Psoas muscle (tissue), 8 donors: ENCODE results near the gene INTS1. TPM values are rescaled to one million over a fixed set of nuclear protein-coding genes. Genes with fewer than 3 reads are reported as not detected.

ENCODE experiments used
- ATAC-seq, 4 donors: fragments of 200-7000 bp; cut with Tn5 transposase; one replicate each; pipeline ENCODE4 v1.9.1; 2020; ENCODE audit warnings: moderate library complexity in 3 of 4, mild to moderate bottlenecking in 2 of 4
- DNase-seq, 2 donors: peaks; one replicate each; pipeline ENCODE4 v3.0.0-alpha.2; 2020
- H3K27ac ChIP-seq: fragments of 200-600 bp; one replicate; pipeline ENCODE4 v1.8.0; 2022
- H3K27me3 ChIP-seq, 3 donors: fragments of 200-600 bp in 1 of 3; one replicate each; pipeline versions ENCODE4 v1.6.1 to v1.8.0; 2013 to 2022; ENCODE audit warnings: low read length in 2 of 3, mild to moderate bottlenecking in 2 of 3, moderate library complexity in 1 of 3; ENCODE audit not compliant: insufficient read depth in 3 of 3
- H3K36me3 ChIP-seq, 2 donors: fragments of 200-600 bp in 1 of 2; one replicate each; pipeline versions ENCODE4 v1.6.1 to v1.8.0; 2013 to 2022; ENCODE audit warnings: low read depth in 1 of 2, mild to moderate bottlenecking in 1 of 2, moderate library complexity in 1 of 2; ENCODE audit not compliant: insufficient read depth in 1 of 2
- H3K4me1 ChIP-seq: fragments of 200-600 bp; one replicate; pipeline ENCODE4 v1.8.0; 2022
- H3K4me3 ChIP-seq: fragments of 200-600 bp; one replicate; pipeline ENCODE4 v1.8.0; 2022; ENCODE audit warnings: mild to moderate bottlenecking
- H3K9me3 ChIP-seq: fragments of 200-600 bp; one replicate; pipeline ENCODE4 v1.8.0; 2022
- CTCF ChIP-seq: fragments of 200-600 bp; IDR thresholded peaks from one replicate; pipeline ENCODE4 v1.8.0; 2022; ENCODE audit warnings: antibody characterized with exemption
- WGBS, 3 donors: extraction: QIAGEN DNeasy Blood & Tissue Kit; methylation state at CpG; one replicate each; pipeline versions ENCODE4 v1.1.6 to v1.1.7; 2013; 5-methylcytosine and 5-hydroxymethylcytosine counted together
- intact Hi-C, 2 donors: fragments of 100-400 bp; cut with DNase I; formaldehyde crosslinking; loops; one replicate each; pipeline versions ENCODE4 v1.11.0 to v1.14.2; 2022
- polyA plus RNA-seq, 3 donors: library from polyadenylated mRNA; stranded (reverse); fragments of 200-250 nt; gene quantifications; one replicate each; pipeline ENCODE4 v1.2.3, GENCODE V29; 2013
- total RNA-seq, 4 donors: library from RNA; stranded (reverse); fragmentation: NEBNext Ultra II Directional in 2 of 4; extraction: Animal tissue kit (Norgen Biotek cat#: 25700) in 2 of 4; gene quantifications; one replicate each; pipeline versions ENCODE4 v1.2.1 to v1.2.4, GENCODE V29; 2021 to 2023
- donor health status: healthy with polysubstance abuse.
- donor health status: DM: no; HTN: no; CAD: no; lungs with moderate emphysema.
- donor health status: Bipolar disorder and iron deficiency.
- donor health status: healthy.
- donor health status: DM: yes; HTN: yes; CAD: no.
- donor health status: DM: no; HTN: no; CAD: no.
- donor health status: DM: no; HTN: no; CAD: no.
- donor health status: DM: yes; HTN: yes; CAD: no.

Gene INTS1
- total and polyA plus RNA-seq, 7 donors, result 38.8 to 77.6 (median 64.0) TPM

DNA sequence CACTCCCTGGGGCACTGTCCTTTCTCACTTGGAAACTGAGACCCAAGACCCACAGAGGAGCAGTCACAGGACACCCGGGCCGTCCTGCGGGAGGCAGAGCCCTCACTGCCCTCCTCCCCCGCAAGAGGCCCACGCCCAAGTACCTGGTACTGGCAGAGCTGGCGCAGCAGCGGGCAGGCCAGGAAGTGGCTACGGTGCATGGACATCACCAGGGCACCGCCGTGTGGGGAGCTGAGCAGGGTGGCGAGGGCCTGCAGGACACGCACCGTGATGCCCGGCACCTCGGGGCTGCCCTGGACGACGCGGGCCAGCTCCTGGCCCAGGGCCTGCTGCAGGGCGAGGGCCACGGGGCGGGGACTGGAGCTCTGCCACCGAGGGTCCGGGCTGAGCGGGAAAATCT is 24.9 kb downstream of the INTS1 start:
- no peaks in the 10 kb centered on the region for H3K4me1 ChIP-seq
- no peak for ATAC-seq
- intact Hi-C loops, result loop anchor here in 1 of 2 donors (2.0 to 10.0 kb wide), 2 partner anchors 16 to 254 kb away; no protein-coding TSS in a partner anchor

GRCh38 chr7:1478480-1478879 is 25.7 kb downstream of the INTS1 start:
- ATAC-seq (no peak), DNase-seq (no peak)
- H3K4me3 ChIP-seq, result no peak overlapping the region
- no peak overlapping the region for H3K27ac ChIP-seq
- intact Hi-C loops, result loop anchor here in 1 of 2 donors (2.0 to 10.0 kb wide), 2 partner anchors 16 to 254 kb away; no protein-coding TSS in a partner anchor
- 89 to 94% (median 92%) methylated on average over 15 to 19 of the region's 19 CpGs for WGBS, 3 donors
- no peaks in the 10 kb centered on the region for H3K9me3 ChIP-seq
- no peaks in the 10 kb centered on the region for H3K4me1 ChIP-seq
- no peak for TF ChIP-seq CTCF
- H3K36me3 ChIP-seq, result peaks cover 5 to 100% of the 10 kb centered on the region in 2 donors
- no peaks in the 10 kb centered on the region for H3K27me3 ChIP-seq

More for the DNA sequence above, 24.9 kb downstream of the INTS1 start:
- no peak overlapping the region for H3K4me3 ChIP-seq
- DNase-seq, result no peak
- H3K9me3 ChIP-seq, result no peaks in the 10 kb centered on the region
- H3K27ac ChIP-seq, result no peak overlapping the region
- WGBS, 3 donors, result 81 to 89% (median 82%) methylated on average over 21 to 24 of the region's 24 CpGs
- H3K27me3 ChIP-seq, result no peaks in the 10 kb centered on the region
- no peak for TF ChIP-seq CTCF
- peaks cover 5 to 100% of the 10 kb centered on the region in 2 donors for H3K36me3 ChIP-seq

- DNase-seq, result no peak
- ATAC-seq, result no peak
- Histone ChIP-seq H3K4me3 (no peak overlapping the region), H3K27me3 (no peaks in the 10 kb centered on the region), H3K9me3 (no peaks in the 10 kb centered on the region), H3K27ac (no peak overlapping the region), H3K36me3 (peaks cover 7 to 100% of the 10 kb centered on the region in 2 donors), H3K4me1 (no peaks in the 10 kb centered on the region)
- intact Hi-C loops, result loop anchor here in 1 of 2 donors (10.0 kb wide), 1 partner anchor 252 kb away; no protein-coding TSS in a partner anchor
- no peak for TF ChIP-seq CTCF
- 89 to 95% (median 92%) methylated on average over 13 to 15 of the region's 15 CpGs for WGBS, 3 donors
These were observed 27.3 kb downstream of the INTS1 start for GRCh38 chr7:1476859-1477258.

- no peak for DNase-seq
- 89 to 93% (median 90%) methylated on average over 20 to 22 of the region's 22 CpGs for WGBS, 3 donors
- peaks cover 7 to 100% of the 10 kb centered on the region in 2 donors for H3K36me3 ChIP-seq
These were observed 28.2 kb downstream of the INTS1 start for GRCh38 chr7:1475991-1476390.

More at GRCh38 chr7:1475991-1476390, 28.2 kb downstream of the INTS1 start:
- H3K4me1 ChIP-seq, result no peaks in the 10 kb centered on the region
- no peak overlapping the region for H3K27ac ChIP-seq
- intact Hi-C loops, result loop anchor here in 1 of 2 donors (10.0 kb wide), 1 partner anchor 251 kb away; no protein-coding TSS in a partner anchor
- TF ChIP-seq CTCF, result no peak
- no peaks in the 10 kb centered on the region for H3K9me3 ChIP-seq
- H3K27me3 ChIP-seq, result no peaks in the 10 kb centered on the region
- H3K4me3 ChIP-seq, result no peak overlapping the region
- no peak for ATAC-seq
